ENCODE measurements around the gene CCDC57.

DNA sequence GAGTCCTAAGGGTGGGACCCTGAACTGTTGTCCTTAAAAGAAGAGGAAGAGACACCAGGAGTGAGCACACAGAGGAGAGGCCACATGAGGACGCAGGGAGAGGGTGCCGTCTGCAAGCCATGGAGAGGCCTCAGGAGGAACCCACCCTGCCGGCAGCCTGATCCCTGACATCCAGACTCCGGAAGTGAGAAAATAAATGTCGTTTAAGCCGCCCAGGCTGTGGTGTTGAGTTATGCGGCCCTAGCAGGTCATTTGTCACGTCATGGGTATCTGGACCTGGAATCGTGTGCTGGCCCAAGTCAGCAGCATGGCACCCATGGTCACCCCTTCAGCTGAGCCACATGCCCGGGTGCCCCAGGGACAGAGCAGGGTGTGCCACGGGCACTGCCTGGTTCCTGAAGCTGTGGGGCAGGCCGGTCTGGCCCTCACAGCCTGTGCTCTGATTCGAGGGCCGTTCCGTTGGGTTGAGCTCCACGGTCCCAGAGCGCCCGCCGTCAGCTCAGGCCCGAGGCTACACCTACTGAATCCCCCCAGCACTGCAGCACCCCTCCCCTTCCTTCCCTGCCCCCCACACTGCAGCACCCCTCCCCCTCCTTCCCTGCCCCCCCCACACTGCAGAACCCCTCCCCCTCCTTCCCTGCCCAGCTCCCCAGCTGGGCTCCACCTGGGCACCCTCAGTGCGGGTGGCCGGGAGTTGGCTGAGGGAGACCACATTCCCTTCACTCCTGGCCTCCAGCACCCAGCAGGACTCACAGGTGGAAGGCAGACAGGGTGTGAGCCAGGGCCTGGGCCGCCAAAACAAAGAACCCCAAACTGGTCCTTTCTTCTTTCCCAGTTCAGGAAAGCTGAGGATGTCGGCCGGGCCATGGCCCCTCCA, 2.7 kb upstream of the CCDC57 start:
- TF ChIP-seq EZH2phosphoT487 (conservative IDR thresholded peaks at IDR 0.05; ENCODE audit: low read length), result no peak
- TF ChIP-seq, protein P1, sequence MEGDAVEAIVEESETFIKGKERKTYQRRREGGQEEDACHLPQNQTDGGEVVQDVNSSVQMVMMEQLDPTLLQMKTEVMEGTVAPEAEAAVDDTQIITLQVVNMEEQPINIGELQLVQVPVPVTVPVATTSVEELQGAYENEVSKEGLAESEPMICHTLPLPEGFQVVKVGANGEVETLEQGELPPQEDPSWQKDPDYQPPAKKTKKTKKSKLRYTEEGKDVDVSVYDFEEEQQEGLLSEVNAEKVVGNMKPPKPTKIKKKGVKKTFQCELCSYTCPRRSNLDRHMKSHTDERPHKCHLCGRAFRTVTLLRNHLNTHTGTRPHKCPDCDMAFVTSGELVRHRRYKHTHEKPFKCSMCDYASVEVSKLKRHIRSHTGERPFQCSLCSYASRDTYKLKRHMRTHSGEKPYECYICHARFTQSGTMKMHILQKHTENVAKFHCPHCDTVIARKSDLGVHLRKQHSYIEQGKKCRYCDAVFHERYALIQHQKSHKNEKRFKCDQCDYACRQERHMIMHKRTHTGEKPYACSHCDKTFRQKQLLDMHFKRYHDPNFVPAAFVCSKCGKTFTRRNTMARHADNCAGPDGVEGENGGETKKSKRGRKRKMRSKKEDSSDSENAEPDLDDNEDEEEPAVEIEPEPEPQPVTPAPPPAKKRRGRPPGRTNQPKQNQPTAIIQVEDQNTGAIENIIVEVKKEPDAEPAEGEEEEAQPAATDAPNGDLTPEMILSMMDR (IDR thresholded peaks at IDR 0.05; ENCODE audit: insufficient read depth, low read length, poor library complexity, severe bottlenecking), result no peak

Data from SU-DHL-6 (cell line).